ENCODE results near the gene TANC1. TPM values are rescaled to one million over a fixed set of nuclear protein-coding genes. Genes with fewer than 3 reads are reported as not detected.

The TANC1 gene
- total and polyA plus RNA-seq, 2 experiments from 2014 or later = 2.8 to 9.5 TPM

GRCh38 chr2:159026170-159026569 is 57.7 kb downstream of the TANC1 start (continued):
- TF ChIP-seq, protein P1, sequence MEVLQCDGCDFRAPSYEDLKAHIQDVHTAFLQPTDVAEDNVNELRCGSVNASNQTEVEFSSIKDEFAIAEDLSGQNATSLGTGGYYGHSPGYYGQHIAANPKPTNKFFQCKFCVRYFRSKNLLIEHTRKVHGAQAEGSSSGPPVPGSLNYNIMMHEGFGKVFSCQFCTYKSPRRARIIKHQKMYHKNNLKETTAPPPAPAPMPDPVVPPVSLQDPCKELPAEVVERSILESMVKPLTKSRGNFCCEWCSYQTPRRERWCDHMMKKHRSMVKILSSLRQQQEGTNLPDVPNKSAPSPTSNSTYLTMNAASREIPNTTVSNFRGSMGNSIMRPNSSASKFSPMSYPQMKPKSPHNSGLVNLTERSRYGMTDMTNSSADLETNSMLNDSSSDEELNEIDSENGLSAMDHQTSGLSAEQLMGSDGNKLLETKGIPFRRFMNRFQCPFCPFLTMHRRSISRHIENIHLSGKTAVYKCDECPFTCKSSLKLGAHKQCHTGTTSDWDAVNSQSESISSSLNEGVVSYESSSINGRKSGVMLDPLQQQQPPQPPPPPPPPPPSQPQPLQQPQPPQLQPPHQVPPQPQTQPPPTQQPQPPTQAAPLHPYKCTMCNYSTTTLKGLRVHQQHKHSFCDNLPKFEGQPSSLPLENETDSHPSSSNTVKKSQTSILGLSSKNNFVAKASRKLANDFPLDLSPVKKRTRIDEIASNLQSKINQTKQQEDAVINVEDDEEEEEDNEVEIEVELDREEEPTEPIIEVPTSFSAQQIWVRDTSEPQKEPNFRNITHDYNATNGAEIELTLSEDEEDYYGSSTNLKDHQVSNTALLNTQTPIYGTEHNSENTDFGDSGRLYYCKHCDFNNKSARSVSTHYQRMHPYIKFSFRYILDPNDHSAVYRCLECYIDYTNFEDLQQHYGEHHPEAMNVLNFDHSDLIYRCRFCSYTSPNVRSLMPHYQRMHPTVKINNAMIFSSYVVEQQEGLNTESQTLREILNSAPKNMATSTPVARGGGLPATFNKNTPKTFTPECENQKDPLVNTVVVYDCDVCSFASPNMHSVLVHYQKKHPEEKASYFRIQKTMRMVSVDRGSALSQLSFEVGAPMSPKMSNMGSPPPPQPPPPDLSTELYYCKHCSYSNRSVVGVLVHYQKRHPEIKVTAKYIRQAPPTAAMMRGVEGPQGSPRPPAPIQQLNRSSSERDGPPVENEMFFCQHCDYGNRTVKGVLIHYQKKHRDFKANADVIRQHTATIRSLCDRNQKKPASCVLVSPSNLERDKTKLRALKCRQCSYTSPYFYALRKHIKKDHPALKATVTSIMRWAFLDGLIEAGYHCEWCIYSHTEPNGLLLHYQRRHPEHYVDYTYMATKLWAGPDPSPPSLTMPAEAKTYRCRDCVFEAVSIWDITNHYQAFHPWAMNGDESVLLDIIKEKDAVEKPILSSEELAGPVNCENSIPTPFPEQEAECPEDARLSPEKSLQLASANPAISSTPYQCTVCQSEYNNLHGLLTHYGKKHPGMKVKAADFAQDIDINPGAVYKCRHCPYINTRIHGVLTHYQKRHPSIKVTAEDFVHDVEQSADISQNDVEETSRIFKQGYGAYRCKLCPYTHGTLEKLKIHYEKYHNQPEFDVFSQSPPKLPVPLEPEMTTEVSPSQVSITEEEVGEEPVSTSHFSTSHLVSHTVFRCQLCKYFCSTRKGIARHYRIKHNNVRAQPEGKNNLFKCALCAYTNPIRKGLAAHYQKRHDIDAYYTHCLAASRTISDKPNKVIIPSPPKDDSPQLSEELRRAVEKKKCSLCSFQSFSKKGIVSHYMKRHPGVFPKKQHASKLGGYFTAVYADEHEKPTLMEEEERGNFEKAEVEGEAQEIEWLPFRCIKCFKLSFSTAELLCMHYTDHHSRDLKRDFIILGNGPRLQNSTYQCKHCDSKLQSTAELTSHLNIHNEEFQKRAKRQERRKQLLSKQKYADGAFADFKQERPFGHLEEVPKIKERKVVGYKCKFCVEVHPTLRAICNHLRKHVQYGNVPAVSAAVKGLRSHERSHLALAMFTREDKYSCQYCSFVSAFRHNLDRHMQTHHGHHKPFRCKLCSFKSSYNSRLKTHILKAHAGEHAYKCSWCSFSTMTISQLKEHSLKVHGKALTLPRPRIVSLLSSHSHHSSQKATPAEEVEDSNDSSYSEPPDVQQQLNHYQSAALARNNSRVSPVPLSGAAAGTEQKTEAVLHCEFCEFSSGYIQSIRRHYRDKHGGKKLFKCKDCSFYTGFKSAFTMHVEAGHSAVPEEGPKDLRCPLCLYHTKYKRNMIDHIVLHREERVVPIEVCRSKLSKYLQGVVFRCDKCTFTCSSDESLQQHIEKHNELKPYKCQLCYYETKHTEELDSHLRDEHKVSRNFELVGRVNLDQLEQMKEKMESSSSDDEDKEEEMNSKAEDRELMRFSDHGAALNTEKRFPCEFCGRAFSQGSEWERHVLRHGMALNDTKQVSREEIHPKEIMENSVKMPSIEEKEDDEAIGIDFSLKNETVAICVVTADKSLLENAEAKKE (CRISPR knock-in tag; IDR thresholded peaks at IDR 0.05) = no peak

DNA sequence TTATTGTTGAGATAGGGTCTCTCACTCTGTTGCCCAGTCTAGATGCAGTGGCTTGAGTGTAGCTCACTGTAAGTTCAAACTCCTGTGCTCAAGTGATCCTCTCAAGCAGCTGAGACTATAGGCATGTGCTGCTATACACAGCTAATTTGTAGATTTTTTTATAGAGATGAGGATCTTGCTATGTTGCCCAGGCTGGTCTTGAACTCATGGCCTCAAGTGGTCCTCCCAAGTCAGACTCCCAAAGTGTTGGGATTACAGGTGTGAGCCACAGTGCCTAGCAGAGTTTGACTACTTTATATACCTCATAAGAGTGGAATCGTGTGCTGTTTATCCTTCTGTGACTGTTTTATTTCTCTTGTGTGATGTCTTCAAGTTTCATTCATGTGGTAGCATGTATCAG is 60.3 kb downstream of the TANC1 start:
- no peak overlapping the region for H2AFZ ChIP-seq
- H3K36me3 ChIP-seq (ENCODE audit: insufficient read depth) = no peaks in the 10 kb centered on the region
- no peaks in the 10 kb centered on the region for H3F3A ChIP-seq (replicated peaks; ENCODE audit: low read depth)
- no peak overlapping the region for H3K4me3 ChIP-seq
- Mint-ChIP-seq H3K4me3 (no peak overlapping the region), H3K9me3 (no peaks in the 10 kb centered on the region), H3K4me1 (peaks cover 35% of the 10 kb centered on the region), H3K27me3 (ENCODE audit: insufficient read depth, low read depth, poor library complexity) (no peaks in the 10 kb centered on the region), H3K27ac (no peak overlapping the region), H3K36me3 (ENCODE audit: low read depth) (no peaks in the 10 kb centered on the region)
- ATAC-seq (no peak), DNase-seq (ENCODE audit: low spot score) (no peak)
- no peak overlapping the region for H3K27ac ChIP-seq (ENCODE audit: low read depth)
- peaks cover 4% of the 10 kb centered on the region; the same call in 1 of the 2 replicates for H3K9me2 ChIP-seq (ENCODE audit: insufficient read depth)
- no peak overlapping the region for H3K4me2 ChIP-seq
- H4K20me1 ChIP-seq (replicated peaks; ENCODE audit: insufficient read depth) = no peaks in the 10 kb centered on the region
- no peaks in the 10 kb centered on the region for H3K79me2 ChIP-seq (replicated peaks; ENCODE audit: insufficient read depth)
- peaks cover 17% of the 10 kb centered on the region for H3K4me1 ChIP-seq (ENCODE audit: insufficient read depth)
- H3K27me3 ChIP-seq (ENCODE audit: insufficient read depth) = no peaks in the 10 kb centered on the region
- TF ChIP-seq EZH2phosphoT487 (IDR thresholded peaks at IDR 0.05; ENCODE audit: unreplicated experiment) (no peak), JUNB (IDR thresholded peaks at IDR 0.05; ENCODE audit: unreplicated experiment) (no peak), ZNF331 (CRISPR knock-in tag; IDR thresholded peaks at IDR 0.05; ENCODE audit: low read depth) (no peak), NANOG (IDR thresholded peaks at IDR 0.05; ENCODE audit: borderline replicate concordance) (no peak), CREB1 (CRISPR knock-in tag; IDR thresholded peaks at IDR 0.05; ENCODE audit: low read depth) (no peak), POLR2AphosphoS5 (IDR thresholded peaks at IDR 0.05; ENCODE audit: low read depth) (no peak), ZNF114 (CRISPR knock-in tag; IDR thresholded peaks at IDR 0.05) (no peak), EZH2 (IDR thresholded peaks at IDR 0.05; ENCODE audit: low read depth, unreplicated experiment) (no peak)
- TF ChIP-seq, protein P1 (CRISPR knock-in tag; IDR thresholded peaks at IDR 0.05) = no peak
